ENCODE results near the gene PEMT.

Gene PEMT

DNA sequence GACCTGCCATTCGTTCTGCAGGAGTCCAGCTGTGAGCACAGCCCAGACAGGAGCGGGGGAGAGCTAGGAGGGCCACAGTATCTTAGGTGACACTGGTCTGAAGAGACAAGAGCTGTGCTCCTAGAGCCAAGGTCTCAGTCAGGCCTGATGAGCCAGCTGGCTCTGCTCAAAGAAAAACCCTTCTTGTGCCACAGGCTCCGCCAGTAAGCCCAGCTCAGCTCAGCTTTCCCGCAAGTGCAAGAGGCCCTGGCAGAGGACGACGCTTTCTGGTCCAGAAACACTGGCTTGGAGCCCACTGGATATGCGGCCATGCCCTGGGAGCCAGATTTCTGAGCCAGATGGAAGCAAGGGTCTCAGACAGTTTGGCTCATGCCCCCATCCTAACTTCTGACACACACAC, 23.9 kb downstream of the PEMT start:
- no peak for TF ChIP-seq POLR2AphosphoS5 (IDR thresholded peaks at IDR 0.05; ENCODE audit: low read depth)
- TF ChIP-seq GABPA (IDR thresholded peaks at IDR 0.05; ENCODE audit: low read depth) = no peak
- TF ChIP-seq REST (IDR thresholded peaks at IDR 0.05; ENCODE audit: insufficient replicate concordance, low read depth) = no peak
- no peak for TF ChIP-seq SPI1 (IDR thresholded peaks at IDR 0.05; ENCODE audit: borderline replicate concordance, low read depth)
- TF ChIP-seq, protein P1, sequence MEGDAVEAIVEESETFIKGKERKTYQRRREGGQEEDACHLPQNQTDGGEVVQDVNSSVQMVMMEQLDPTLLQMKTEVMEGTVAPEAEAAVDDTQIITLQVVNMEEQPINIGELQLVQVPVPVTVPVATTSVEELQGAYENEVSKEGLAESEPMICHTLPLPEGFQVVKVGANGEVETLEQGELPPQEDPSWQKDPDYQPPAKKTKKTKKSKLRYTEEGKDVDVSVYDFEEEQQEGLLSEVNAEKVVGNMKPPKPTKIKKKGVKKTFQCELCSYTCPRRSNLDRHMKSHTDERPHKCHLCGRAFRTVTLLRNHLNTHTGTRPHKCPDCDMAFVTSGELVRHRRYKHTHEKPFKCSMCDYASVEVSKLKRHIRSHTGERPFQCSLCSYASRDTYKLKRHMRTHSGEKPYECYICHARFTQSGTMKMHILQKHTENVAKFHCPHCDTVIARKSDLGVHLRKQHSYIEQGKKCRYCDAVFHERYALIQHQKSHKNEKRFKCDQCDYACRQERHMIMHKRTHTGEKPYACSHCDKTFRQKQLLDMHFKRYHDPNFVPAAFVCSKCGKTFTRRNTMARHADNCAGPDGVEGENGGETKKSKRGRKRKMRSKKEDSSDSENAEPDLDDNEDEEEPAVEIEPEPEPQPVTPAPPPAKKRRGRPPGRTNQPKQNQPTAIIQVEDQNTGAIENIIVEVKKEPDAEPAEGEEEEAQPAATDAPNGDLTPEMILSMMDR (IDR thresholded peaks at IDR 0.05; ENCODE audit: insufficient read depth, low read length) = no peak
- H3K27me3 ChIP-seq (ENCODE audit: insufficient read depth, poor library complexity, severe bottlenecking) = no peaks in the 10 kb centered on the region
- no peak overlapping the region for H3K4me3 ChIP-seq (replicated peaks; ENCODE audit: insufficient read depth, low read length)
- H3K27ac ChIP-seq (replicated peaks) = no peak overlapping the region
- no peak for DNase-seq (ENCODE audit: low read depth in 1 of 2, low spot score in 1 of 2)

DNA sequence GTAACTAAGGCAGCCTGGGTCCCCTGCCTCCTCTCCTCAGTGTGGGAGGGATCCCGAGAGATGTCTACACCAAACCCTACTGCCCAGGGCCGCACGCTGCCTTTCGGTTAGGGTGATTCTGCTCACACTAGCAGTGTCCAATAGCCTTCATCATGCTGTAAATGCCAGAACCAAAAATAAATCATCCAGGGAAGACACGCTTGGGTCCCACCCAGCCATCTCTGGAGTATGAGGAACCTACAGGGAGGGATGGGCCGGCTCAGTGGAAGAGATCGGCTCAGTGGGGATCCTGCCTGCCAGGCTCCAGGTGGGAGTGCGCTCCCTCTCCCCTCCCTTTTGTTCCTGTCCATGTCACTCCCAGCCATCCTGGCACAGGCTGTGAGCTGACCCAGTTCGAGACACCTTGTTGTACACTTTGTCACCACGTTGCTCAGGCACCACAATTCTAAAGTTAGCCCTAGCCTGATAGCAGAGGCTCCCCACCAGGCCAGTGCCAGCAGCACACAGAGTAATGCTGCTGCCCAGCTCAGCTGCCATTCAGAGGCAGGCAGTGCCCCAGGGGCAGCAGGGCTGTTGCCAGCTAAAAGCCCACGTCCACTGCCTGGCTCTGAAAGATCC, 24.5 kb downstream of the PEMT start:
- no peak for DNase-seq (ENCODE audit: low read depth in 1 of 2, low spot score in 1 of 2)
- Histone ChIP-seq H3K27ac (replicated peaks) (no peak overlapping the region), H3K27me3 (ENCODE audit: insufficient read depth, poor library complexity, severe bottlenecking) (no peaks in the 10 kb centered on the region), H3K4me3 (replicated peaks; ENCODE audit: insufficient read depth, low read length) (no peak overlapping the region)
- no peak for TF ChIP-seq REST (IDR thresholded peaks at IDR 0.05; ENCODE audit: insufficient replicate concordance, low read depth)

- Histone ChIP-seq H3K27ac (replicated peaks) (no peak overlapping the region), H3K27me3 (ENCODE audit: insufficient read depth, poor library complexity, severe bottlenecking) (no peaks in the 10 kb centered on the region), H3K4me3 (replicated peaks; ENCODE audit: insufficient read depth, low read length) (no peak overlapping the region)
- no peak for TF ChIP-seq SPI1 (IDR thresholded peaks at IDR 0.05; ENCODE audit: borderline replicate concordance, low read depth)
- no peak for TF ChIP-seq GABPA (IDR thresholded peaks at IDR 0.05; ENCODE audit: low read depth)
- TF ChIP-seq REST (IDR thresholded peaks at IDR 0.05; ENCODE audit: insufficient replicate concordance, low read depth) = no peak
- no peak for TF ChIP-seq POLR2AphosphoS5 (IDR thresholded peaks at IDR 0.05; ENCODE audit: low read depth)
- TF ChIP-seq, protein P1 (IDR thresholded peaks at IDR 0.05; ENCODE audit: insufficient read depth, low read length) = no peak
- DNase-seq (ENCODE audit: low read depth in 1 of 2, low spot score in 1 of 2) = no peak
Measured at GRCh38 chr17:17565471-17566339, 25.8 kb downstream of the PEMT start.
